Fibroblast of the conjunctiva (primary cell): ENCODE results near the gene NRSN2.
"Not testable (repeated sequence)": the region's sequence is repeated elsewhere in the genome, so short reads cannot be mapped to it uniquely, and the experiment has no call there.

Source experiments
- DNase-seq: peaks from one replicate; pipeline ENCODE4 v3.0.0-alpha.2; 2010; ENCODE audit warnings: low read depth

Gene NRSN2

DNA sequence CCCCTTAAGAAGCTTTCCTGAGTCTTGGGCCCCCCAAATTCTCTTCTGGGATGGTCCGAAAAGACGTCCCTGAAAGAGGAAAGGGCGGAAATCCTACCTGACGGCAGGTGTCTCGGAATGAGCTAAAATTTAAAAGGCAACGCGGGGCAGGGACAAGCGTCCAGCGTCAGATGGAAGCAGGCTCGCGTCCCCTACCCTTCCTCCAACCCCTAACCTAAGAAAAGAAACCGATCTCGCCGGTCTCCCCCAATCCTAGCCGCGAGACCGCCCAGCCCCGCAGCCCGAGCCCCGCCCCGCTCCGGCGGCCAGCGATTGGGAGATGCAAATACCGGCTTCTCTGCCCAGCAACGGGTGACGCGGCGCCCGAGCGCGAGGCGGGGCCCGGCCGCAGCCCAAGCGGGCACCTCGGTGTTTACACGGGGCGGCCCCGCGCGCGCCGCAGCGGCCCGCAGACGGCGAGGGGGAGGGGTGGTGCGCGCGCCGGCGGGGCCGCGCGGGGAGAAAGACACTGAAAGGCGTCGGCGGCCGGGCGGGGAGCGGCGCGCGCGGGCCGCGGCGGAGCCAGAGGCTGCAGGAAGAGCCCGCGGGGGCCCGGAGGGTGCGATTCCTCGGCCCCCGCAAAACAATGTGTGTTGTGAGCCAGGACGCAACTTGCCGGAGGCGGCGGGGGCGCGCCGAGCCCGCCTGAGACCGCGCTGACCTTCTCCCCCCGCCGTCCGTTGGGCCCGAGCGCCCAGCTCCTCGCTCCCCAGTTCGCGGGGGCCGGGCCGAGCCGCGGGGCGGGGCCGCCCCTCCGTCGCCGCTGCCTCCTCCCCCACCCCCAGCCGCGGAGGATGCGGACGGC lies 21.6 kb upstream of the NRSN2 start, which contains the start of gene SOX12:
TSS of gene SOX12 (plus strand) at position 508 of the 844 bp plus-strand sequence. CDS start 373 bp downstream, outside the sequence.
- peak; percentile 80 for DNase-seq

DNA sequence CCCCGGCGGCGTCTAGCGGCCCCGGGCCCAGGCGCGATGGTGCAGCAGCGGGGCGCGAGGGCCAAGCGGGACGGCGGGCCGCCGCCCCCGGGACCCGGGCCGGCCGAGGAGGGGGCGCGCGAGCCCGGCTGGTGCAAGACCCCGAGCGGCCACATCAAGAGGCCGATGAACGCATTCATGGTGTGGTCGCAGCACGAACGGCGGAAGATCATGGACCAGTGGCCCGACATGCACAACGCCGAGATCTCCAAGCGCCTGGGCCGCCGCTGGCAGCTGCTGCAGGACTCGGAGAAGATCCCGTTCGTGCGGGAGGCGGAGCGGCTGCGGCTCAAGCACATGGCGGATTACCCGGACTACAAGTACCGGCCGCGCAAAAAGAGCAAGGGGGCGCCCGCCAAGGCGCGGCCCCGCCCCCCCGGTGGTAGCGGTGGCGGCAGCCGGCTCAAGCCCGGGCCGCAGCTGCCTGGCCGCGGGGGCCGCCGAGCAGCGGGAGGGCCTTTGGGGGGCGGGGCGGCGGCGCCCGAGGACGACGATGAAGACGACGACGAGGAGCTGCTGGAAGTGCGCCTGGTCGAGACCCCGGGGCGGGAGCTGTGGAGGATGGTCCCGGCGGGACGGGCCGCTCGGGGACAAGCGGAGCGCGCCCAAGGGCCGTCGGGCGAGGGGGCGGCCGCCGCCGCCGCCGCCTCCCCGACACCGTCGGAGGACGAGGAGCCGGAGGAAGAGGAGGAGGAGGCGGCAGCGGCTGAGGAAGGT lies 20.8 kb upstream of the NRSN2 start:
- no peak for DNase-seq

DNA sequence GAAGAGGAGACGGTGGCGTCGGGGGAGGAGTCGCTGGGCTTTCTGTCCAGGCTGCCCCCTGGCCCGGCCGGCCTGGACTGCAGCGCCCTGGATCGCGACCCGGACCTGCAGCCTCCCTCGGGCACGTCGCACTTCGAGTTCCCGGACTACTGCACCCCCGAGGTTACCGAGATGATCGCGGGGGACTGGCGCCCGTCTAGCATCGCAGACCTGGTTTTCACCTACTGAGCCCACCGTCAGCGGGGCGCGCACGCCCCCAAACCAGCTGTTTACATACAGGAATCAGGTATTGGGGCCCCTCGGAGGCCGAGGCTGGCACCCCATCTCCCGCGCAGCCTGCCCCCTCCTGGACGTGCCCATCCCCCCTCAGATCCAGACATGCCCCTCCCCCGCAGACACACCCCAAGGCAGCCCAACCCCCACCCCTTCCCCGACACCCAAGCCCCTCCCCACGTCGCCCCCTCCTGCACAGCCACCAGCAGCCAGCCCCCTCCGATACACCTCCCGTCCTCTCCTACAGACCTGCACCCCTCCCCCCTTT lies 20.2 kb upstream of the NRSN2 start:
- no peak for DNase-seq

GRCh38 chr20:327186-328026 lies 19.5 kb upstream of the NRSN2 start:
- peak; percentile 85 for DNase-seq

DNA sequence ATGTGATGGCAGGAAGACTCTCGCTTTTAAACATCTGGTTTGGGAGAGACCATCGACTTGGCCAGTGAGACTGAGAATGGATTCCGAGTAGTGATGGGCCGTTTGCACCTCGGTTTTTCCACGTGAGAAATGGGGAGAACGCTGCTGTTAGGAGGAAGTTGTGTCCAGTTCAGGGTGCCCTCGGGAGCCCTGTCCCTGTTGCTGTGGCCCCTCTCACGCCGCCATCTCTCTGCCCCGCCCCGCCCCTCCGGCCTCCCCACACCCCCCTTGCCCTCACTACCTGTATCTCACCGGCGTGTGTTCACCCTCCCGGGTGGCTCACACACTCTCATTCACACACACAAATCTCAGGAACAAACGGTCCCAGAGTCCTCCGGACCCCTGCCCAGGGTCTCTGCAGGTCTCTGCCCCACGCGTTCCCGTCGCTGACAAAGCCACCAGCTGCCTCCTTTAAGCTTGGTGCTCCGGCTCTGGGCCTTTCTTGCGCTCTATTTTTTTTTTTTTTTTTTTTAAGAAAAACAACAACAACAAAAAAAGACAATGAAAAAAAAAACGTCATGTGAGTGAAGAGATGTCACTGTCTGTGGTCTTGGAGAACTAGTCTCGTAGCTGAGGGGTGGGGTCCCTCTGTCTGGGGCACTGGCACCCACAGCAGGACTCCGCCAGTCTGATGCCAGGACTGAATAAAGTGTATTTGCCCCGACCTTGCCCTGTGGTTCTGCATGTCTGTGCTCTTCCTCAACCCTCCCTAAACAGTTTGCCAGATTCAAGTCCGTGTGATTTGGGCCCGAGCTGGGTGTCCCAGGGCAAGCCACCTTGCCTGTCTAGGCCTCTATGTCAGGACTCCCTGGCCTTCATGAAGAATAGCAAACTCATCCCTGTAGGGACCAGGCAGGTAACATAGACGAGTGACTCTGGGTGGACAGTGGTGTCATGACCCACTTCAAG lies 18.6 kb upstream of the NRSN2 start:
- no peak for DNase-seq

GRCh38 chr20:328975-329695 lies 17.8 kb upstream of the NRSN2 start:
- DNase-seq, result no peak

DNA sequence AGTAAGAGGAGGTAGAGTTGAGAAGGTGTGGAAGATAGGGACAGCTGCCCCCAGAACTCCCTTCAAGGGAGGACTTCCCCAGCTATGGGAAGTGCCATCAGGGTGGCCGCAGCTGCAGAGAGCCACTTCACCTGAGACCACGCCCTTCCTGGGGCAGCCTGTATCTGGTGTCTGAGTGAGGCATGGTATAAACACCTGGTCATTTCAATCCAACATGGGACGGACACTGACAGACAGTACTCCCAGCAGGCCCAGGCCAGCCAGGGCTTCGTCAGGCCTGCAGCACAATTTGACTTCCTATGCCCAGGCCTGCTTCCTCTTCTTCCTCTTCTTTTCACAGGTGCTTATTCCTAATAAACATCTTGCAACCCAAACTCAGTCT lies 17.1 kb upstream of the NRSN2 start:
- no peak for DNase-seq

DNA sequence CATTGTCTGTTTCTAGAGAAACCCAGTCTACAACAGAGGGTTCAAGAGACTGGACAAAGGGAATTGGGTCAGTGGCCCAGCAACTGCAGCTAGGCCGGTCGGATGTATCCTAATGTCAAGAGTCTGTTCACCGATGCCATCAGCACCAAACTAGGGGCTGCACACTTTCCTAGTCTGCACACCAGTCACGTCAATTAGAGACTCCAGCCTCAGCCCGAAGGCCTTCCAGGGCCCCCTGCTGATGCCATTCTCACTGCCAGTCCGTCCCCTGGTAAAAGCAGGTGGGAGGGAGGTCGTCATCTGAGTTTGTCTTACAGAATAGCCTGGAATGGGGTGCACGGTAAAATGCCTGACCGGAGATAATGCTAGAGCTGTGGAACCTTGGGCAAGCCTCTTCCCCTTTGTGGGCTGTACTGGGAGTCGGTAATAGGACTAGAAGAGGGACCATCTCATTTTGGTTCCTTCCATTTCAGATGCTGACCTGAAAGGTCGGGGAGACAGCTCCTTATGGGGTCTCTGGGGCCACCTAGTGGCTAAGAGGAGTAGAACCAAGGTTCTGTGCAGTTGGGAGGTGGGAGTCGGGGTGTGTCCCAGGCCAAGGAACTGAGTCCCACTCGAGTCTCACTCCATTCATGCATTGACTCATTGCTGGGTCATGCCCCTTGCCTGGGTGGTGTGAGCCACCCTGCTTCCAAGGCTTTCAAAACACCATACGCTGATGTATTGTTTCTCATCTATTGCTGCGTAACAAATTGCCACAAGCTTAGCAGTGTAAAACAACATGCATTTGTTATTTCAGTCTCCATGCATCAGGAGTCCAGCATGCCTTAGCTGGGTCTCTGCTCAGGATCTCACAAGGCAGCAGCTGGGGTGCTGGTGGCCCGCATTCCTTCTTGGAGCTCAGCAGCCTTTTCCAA lies 16.4 kb upstream of the NRSN2 start:
- DNase-seq, result no peak

DNA sequence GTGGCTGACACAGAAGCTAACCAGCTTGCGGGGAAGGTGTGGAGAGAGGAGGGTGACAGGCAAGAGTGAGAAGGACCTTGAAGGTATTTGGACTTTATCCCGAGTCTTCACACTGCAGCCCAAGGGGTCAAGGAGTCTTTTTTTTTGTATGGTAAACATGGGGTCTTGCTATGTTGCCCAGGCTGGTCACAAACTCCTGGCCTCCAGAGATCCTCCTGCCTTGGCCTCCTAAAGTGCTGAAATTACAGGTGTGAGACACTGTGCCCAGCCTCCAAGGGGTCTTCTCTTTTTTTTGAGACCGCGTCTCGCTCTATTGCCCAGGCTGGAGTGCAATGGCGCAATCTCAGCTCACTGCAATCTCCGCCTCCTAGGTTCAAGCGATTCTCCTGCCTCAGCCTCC lies 12.3 kb upstream of the NRSN2 start:
- no peak for DNase-seq

DNA sequence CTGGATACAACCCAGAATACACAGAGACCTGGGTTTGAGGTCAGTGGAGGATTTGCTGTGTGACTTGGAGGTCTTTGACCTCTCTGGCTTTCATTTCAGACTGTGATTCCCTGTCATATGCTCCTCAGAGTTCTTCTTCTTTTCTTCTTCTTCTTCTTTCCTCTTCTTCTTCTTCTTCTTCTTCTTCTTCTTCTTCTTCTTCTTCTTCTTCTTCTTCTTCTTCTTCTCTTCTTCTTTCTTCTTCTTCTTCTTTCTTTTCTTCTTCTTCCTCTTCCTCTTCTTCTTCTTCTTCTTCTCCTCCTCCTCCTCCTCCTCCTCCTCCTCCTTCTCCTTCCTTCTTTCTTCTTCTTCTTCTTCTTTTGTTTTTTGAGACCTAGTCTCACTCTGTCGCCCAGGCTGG lies 10.9 kb upstream of the NRSN2 start:
- not testable (repeated sequence) for DNase-seq

DNA sequence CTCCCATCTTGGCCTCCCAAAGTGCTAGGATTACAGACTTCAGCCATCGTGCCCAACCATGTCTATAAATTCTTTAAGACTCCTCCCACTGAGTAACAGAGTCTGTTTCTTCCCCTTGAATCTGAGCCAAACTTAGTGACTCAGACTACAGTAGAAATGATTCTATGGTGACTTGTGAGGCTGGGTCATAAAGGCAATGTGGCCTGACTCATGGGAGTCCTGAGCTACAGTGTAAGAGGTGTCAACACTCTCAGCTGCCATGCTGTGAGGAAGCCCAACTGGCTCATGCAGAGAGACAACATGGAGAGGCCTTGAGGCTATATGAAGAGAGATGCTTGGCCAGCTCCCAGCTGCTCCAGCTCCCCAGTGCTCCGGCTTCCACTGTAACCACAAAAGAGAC lies 5.2 kb upstream of the NRSN2 start:
- DNase-seq, result no peak

DNA sequence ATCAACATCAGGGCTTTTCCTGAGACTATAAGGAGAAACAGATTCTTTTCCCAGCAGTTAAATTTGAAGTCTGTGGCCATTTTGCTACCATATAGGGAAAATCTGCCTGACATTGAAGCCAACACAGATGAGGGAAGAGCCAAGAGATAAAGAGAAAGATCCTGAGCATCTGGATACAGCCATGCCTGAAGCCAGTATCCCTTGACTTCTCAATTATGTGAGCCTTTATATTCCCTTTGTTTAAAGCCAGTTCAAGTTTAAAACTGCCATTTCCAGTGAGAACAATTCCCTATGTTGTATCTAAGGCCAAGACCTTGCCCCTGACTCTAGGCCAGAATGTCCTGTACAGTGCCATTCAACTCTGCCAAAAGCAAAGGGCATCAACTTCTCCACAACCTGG lies 3.8 kb upstream of the NRSN2 start:
- no peak for DNase-seq

- DNase-seq, result no peak
Observed at GRCh38 chr20:346033-346639, 775 bp upstream of the NRSN2 start.

GRCh38 chr20:347317-347639 lies 367 bp downstream of the NRSN2 start:
- no peak for DNase-seq

DNA sequence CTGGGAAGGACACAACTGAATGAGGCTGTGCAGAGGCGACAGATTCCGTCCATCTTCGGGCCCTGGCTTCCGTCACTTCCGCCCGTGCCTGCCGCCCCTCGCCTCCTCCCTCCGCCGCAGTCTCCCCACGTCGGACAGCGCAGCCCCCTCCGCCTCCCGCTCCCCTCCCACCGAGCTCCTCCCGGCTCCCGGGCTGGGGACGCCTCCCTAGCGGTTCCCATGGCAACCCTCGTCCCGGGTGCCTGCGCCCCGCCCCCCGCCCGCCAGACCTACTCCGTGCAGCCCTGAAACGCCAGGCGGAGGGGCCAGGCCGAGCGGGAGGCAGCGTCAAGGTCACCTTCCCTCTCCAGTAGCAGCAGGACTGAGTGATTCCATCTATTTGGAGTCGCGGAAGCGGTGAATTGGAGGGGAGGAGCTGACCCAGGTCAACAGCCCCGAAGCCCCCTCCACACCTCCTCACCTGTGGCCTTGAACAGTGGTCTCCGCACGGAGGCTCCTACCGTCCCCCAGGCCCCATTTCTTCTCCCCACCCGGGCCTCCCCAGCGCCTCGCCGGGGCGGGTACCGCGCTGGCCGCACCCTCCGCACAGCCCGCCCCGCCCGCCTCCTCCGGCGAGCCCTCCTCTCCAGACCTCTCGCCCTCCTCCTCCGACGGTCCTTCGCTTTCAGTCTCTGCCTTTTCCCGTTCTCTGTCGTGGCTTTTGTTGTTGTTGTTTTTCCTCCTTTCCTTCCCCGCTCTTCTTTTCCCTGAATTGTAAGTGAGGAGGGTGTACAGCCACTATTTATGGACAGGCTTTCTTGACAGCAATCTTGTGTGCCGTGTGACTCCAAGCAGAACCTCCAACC lies 951 bp downstream of the NRSN2 start:
- peak; percentile 95 for DNase-seq

GRCh38 chr20:348972-349841 lies 2.3 kb downstream of the NRSN2 start:
- DNase-seq, result no peak

- no peak for DNase-seq
Observed at GRCh38 chr20:353166-353565, 6.3 kb downstream of the NRSN2 start.
